Fibroblast of lung (primary cell): ENCODE data around the gene SDCCAG8.

ENCODE experiments used
- CTCF ChIP-seq, 2 donors: IDR thresholded peaks in 1 of 2; conservative IDR thresholded peaks in 1 of 2; 1 replicate in 1 of 2; 2 replicates in 1 of 2; pipeline ENCODE4 v1.5.1; 2011 to 2012; ENCODE audit warnings: low read length in 2 of 2, control low read depth in 1 of 2, inconsistent platforms in 1 of 2, low read depth in 1 of 2, mild to moderate bottlenecking in 1 of 2
- EZH2 ChIP-seq: IDR thresholded peaks from 2 replicates; pipeline ENCODE4 v1.5.1; 2012; ENCODE audit warnings: low read length, control low read depth, mild to moderate bottlenecking; ENCODE audit errors: missing control alignments

DNA sequence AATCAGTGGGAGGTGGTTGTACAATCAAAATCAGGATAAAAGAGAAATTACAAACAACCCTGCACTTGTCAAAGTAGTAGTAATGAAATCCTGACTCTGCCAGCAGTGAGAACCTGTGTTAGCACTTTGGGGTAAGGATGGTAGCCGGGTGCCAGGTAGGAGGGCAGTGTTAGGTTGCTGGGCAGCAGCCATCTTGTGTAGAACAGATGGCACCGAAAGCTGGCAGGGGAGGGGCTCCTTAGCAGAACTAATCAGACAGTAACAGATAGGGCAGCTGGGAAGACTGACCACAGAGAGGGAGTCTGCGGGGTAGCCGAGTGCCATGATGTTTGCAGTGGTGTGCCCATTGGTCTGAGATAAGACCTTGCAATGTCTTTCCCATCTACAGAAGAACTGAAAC is 137.3 kb downstream of the SDCCAG8 start:
- TF ChIP-seq CTCF (conservative IDR thresholded peaks at IDR 0.05 in 1 of 2, IDR thresholded peaks at IDR 0.05 in 1 of 2; ENCODE audit: low read depth in 1 of 2, low read length in 2 of 2) (no peak), EZH2 (no peak)
